Gastrocnemius medialis (tissue), 4 donors: Measurements from ENCODE around the gene COPZ2. TPM values are rescaled to one million over a fixed set of nuclear protein-coding genes. Genes with fewer than 3 reads are reported as not detected.
"Not testable (repeated sequence)": the region's sequence is repeated elsewhere in the genome, so short reads cannot be mapped to it uniquely, and the experiment has no call there.

Experiments used
- ATAC-seq, 2 donors: fragments of 150-250 bp; one replicate each; pipeline ENCODE4 v1.9.1; 2016
- DNase-seq, 2 donors: peaks; one replicate each; pipeline ENCODE4 v3.0.0-alpha.2; 2019
- H3K27ac ChIP-seq, 4 donors: fragments of 200-600 bp; sonication (generic); 1 replicate in 1 of 4; 2 replicates in 3 of 4; pipeline ENCODE4 v1.5.1; 2016 to 2018; ENCODE audit warnings: mild to moderate bottlenecking in 2 of 4, moderate library complexity in 1 of 4
- H3K27me3 ChIP-seq, 3 donors: fragments of 200-600 bp; sonication (generic) in 2 of 3; 1 replicate in 1 of 3; 2 replicates in 2 of 3; pipeline versions ENCODE4 v1.5.1 to v1.6.0; 2016 to 2019; ENCODE audit warnings: mild to moderate bottlenecking in 1 of 3, moderate library complexity in 1 of 3
- H3K36me3 ChIP-seq, 2 donors: fragments of 200-600 bp; sonication (generic) in 1 of 2; one replicate each; pipeline ENCODE4 v1.5.1; 2017 to 2018
- H3K4me1 ChIP-seq, 2 donors: fragments of 200-600 bp; sonication (generic) in 1 of 2; one replicate each; pipeline ENCODE4 v1.5.1; 2016 to 2017; ENCODE audit warnings: mild to moderate bottlenecking in 2 of 2
- H3K4me3 ChIP-seq, 4 donors: fragments of 200-600 bp; sonication (generic) in 3 of 4; 1 replicate in 1 of 4; 2 replicates in 3 of 4; pipeline ENCODE4 v1.5.1; 2016 to 2019; ENCODE audit warnings: mild to moderate bottlenecking in 2 of 4
- H3K9me3 ChIP-seq, 3 donors: fragments of 200-600 bp; sonication (generic) in 2 of 3; 1 replicate in 1 of 3; 2 replicates in 2 of 3; pipeline ENCODE4 v1.5.1; 2016 to 2019
- POLR2A ChIP-seq, 2 donors: fragments of 450-650 bp; IDR thresholded peaks; one replicate each; pipeline ENCODE4 v1.6.1; 2017; ENCODE audit warnings: antibody characterized with exemption in 2 of 2, mild to moderate bottlenecking in 2 of 2, moderate library complexity in 2 of 2
- in situ Hi-C, 4 donors: fragments of 200-750 bp; cut with MboI; loops; one replicate each; pipeline versions ENCODE4 v1.15.0 to v1.8.0; 2017; ENCODE audit warnings: low sequenced_read_pairs in 4 of 4
- intact Hi-C: fragments of 100-400 bp; cut with DNase I; formaldehyde crosslinking; loops from one replicate; pipeline ENCODE4 v1.15.1; 2023; ENCODE audit warnings: low total_unique reads
- total RNA-seq, 4 donors: library from RNA; depleted of rRNA; stranded (reverse); fragments of >200 nt; gene quantifications; one replicate each; pipeline versions ENCODE4 v1.1.0 to v1.2.3, GENCODE V29; 2016
- TF ChIP-seq, protein P1 (sequence below), 5 experiments: fragments of 450-650 bp in 3 of 5; fragments of 200-600 bp in 2 of 5; sonication (generic) in 2 of 5; IDR thresholded peaks in 4 of 5; conservative IDR thresholded peaks in 1 of 5; 1 replicate in 4 of 5; 2 replicates in 1 of 5; pipeline ENCODE4 v1.5.1; 2016 to 2019; ENCODE audit warnings: antibody characterized with exemption in 5 of 5, mild to moderate bottlenecking in 3 of 5, moderate library complexity in 3 of 5

The COPZ2 gene, protein sequence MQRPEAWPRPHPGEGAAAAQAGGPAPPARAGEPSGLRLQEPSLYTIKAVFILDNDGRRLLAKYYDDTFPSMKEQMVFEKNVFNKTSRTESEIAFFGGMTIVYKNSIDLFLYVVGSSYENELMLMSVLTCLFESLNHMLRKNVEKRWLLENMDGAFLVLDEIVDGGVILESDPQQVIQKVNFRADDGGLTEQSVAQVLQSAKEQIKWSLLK
- 10 to 100 TPM; 40.5 to 76.9 (median 52.8) TPM for total RNA-seq

DNA sequence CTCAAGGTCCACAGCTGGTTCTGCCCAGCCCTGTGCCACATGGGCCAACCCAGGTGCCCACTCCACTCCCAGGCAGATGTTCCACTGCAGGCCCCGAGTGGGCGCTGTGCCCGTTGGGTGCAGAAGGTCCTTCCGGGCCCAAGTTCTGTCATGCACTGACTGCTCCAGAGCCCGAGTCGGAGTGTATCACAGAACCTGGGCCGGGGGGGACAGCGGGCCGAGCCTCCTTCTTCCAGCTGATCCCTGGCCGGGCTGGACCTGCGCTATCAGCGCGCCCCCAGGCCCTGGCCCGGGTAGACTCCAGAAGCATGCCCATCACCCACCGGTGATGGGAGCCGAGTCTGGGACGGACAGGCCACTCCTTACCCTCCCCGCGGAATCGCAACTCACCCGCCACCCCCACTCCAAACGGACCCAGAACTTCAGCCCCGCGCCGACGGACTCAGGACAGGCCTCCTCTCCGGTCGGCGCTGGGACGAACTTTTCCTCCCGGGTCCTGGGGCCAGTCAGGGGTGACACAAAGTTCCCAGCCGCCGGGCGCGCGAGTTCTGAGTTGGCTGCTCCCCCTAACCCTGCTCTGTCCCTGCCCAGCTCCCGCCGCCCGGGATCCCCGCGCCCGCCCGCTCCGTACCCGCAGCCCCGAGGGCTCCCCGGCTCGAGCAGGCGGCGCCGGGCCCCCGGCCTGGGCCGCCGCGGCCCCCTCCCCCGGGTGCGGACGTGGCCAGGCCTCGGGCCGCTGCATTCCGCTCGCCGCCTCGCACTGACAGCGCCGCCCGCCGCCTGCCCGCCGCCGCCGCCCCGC is at the start of gene COPZ2:
Gene COPZ2 (minus strand): TSS at position 762 of the 802 bp plus-strand sequence. CDS start 20 bp downstream, at position 742.
- Histone ChIP-seq H3K9me3 (no peaks in the 10 kb centered on the region), H3K4me3 (peak within 1 kb of the TSS; percentile 72 to 88 (median 80)), H3K36me3 (peaks cover 0 to 7% of the 10 kb centered on the region in 2 donors), H3K4me1 (peaks cover 12 to 13% of the 10 kb centered on the region in 2 donors), H3K27me3 (no peaks in the 10 kb centered on the region), H3K27ac (peak within 1 kb of the TSS; percentile 87 to 94 (median 93))
- ATAC-seq: peak; percentile 77 to 83
- peak; percentile 34 to 47 for TF ChIP-seq POLR2A (IDR thresholded peaks at IDR 0.05)
- TF ChIP-seq, protein P1, sequence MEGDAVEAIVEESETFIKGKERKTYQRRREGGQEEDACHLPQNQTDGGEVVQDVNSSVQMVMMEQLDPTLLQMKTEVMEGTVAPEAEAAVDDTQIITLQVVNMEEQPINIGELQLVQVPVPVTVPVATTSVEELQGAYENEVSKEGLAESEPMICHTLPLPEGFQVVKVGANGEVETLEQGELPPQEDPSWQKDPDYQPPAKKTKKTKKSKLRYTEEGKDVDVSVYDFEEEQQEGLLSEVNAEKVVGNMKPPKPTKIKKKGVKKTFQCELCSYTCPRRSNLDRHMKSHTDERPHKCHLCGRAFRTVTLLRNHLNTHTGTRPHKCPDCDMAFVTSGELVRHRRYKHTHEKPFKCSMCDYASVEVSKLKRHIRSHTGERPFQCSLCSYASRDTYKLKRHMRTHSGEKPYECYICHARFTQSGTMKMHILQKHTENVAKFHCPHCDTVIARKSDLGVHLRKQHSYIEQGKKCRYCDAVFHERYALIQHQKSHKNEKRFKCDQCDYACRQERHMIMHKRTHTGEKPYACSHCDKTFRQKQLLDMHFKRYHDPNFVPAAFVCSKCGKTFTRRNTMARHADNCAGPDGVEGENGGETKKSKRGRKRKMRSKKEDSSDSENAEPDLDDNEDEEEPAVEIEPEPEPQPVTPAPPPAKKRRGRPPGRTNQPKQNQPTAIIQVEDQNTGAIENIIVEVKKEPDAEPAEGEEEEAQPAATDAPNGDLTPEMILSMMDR (IDR thresholded peaks at IDR 0.05 in 4 of 5, conservative IDR thresholded peaks at IDR 0.05 in 1 of 5): peak in 4 of 5 experiments; percentile 29 to 60 (median 42)
- intact Hi-C loops: no loop called here
- DNase-seq: peak in 1 of 2 donors; percentile 79
- in situ Hi-C loops: no loop called here

DNA sequence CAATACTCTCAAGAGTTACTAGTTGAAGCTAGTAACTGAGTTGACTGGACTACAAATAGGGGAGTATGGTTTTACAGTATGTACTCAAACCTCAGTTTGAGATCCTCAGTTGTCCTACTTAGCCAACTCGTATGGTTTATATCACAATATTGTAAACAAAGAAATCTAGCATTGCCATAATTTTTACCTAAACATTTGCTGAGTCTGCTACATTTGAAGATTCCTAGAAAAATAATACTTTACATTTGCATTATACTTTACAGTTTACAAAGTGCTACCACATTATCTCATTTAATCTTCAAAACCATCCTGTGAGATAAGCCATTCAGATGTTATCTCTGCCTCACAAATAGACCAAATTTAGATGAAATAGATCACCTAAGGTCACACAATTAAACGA is 47.3 kb upstream of the COPZ2 start:
- no peak overlapping the region for H3K4me3 ChIP-seq
- no peak for DNase-seq
- H3K27me3 ChIP-seq: no peaks in the 10 kb centered on the region
- H3K4me1 ChIP-seq: peaks cover 0 to 7% of the 10 kb centered on the region in 2 donors
- no peaks in the 10 kb centered on the region for H3K9me3 ChIP-seq
- no peak overlapping the region for H3K27ac ChIP-seq
- ATAC-seq: no peak
- intact Hi-C loops: no loop called here
- TF ChIP-seq, protein P1 (IDR thresholded peaks at IDR 0.05 in 4 of 5, conservative IDR thresholded peaks at IDR 0.05 in 1 of 5): no peak
- TF ChIP-seq POLR2A (IDR thresholded peaks at IDR 0.05): no peak
- no peaks in the 10 kb centered on the region for H3K36me3 ChIP-seq
- in situ Hi-C loops: loop anchor here in 3 of 4 donors (5.0 to 10.0 kb wide), 3 partner anchors 42 to 52 kb away; no protein-coding TSS in a partner anchor

DNA sequence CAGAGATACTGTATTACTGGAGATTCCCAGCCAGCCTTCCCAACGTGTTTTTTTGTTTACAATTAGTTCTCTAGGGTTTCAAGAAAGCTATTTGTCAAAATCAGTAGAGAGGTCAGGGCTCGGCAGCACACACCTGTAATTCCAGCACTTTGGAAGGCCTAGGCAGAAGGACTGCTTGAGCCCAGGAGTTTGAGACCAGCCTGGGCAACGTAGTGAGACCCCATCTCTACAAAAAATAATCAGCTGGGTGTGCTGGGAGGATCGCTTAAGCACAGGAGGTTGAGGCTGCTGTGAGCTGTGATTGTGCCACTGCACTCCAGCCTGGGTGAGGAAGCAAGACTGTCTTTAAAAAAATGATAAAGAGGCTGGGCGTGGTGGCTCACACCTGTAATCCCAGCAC is 44.3 kb upstream of the COPZ2 start:
- Histone ChIP-seq H3K27me3 (no peaks in the 10 kb centered on the region), H3K36me3 (no peaks in the 10 kb centered on the region), H3K27ac (no peak overlapping the region), H3K4me1 (peaks cover 0 to 7% of the 10 kb centered on the region in 2 donors), H3K4me3 (no peak overlapping the region), H3K9me3 (no peaks in the 10 kb centered on the region)
- ATAC-seq (no peak), DNase-seq (no peak)
- intact Hi-C loops (no loop called here), in situ Hi-C loops (loop anchor here in 3 of 4 donors (5.0 to 10.0 kb wide), 3 partner anchors 45 to 55 kb away; no protein-coding TSS in a partner anchor)
- TF ChIP-seq POLR2A (IDR thresholded peaks at IDR 0.05): no peak
- TF ChIP-seq, protein P1 (IDR thresholded peaks at IDR 0.05 in 4 of 5, conservative IDR thresholded peaks at IDR 0.05 in 1 of 5): no peak

DNA sequence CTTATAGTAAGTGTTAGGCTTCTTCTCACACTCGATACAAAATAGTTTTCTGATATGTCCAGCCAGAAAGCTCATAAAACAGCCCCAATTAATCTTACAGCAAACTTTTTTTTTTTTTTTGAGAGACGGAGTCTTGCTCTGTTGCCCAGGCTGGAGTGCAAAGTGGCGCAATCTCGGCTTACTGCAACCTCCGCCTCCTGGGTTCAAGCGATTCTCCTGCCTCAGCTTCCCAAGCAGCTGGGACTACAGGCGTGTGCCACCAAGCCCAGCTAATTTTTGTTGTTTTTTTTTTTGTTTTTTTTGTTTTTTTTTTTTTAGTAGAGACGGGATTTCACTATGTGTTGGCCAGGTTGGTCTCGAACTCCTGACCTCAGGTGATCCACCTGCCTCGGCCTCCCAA is 39.6 kb upstream of the COPZ2 start:
- H3K27ac ChIP-seq, DNase-seq, H3K27me3 ChIP-seq, in situ Hi-C loops, ATAC-seq, intact Hi-C loops, H3K4me3 ChIP-seq, H3K9me3 ChIP-seq: not testable (repeated sequence)
- Histone ChIP-seq H3K4me1 (peaks cover 6 to 14% of the 10 kb centered on the region in 2 donors), H3K36me3 (peaks cover 0 to 21% of the 10 kb centered on the region in 2 donors)
